Measurements from ENCODE around the gene PSMB2. TPM values are rescaled to one million over a fixed set of nuclear protein-coding genes. Genes with fewer than 3 reads are reported as not detected.

PSMB2 gene
- total and polyA plus RNA-seq, 2 experiments from 2014 or later = 29.0 to 106 TPM

- H3K4me1 ChIP-seq (ENCODE audit: insufficient read depth) = peaks cover 15% of the 10 kb centered on the region
- in situ Hi-C loops (cut with MboI) = no loop called here
- no peak for TF ChIP-seq EZH2phosphoT487 (IDR thresholded peaks at IDR 0.05; ENCODE audit: insufficient read depth, low read depth)
- TF ChIP-seq EZH2 (IDR thresholded peaks at IDR 0.05; ENCODE audit: insufficient read depth, poor library complexity, severe bottlenecking) = no peak
- H3K36me3 ChIP-seq (ENCODE audit: low read depth) = no peaks in the 10 kb centered on the region
- no peaks in the 10 kb centered on the region for H3K9me3 ChIP-seq (ENCODE audit: low read depth)
- no peak overlapping the region for H2AFZ ChIP-seq
- H3F3A ChIP-seq (ENCODE audit: insufficient read depth) = peaks cover 30% of the 10 kb centered on the region
- peak overlapping the region; percentile 9; the same call in 1 of the 2 replicates for H3K9ac ChIP-seq
- 29 to 35% methylated on average over 5 of the region's 5 CpGs for WGBS, 2 experiments (ENCODE audit: low coverage in 1 of 2, low lambda C conversion rate in 2 of 2, missing lambda C conversion rate in 2 of 2)
- peak; percentile 81 for DNase-seq
- peak overlapping the region; percentile 63 for H3K27ac ChIP-seq
- no peaks in the 10 kb centered on the region for H3K9me2 ChIP-seq (ENCODE audit: insufficient read depth)
- no peaks in the 10 kb centered on the region for H3K27me3 ChIP-seq (replicated peaks; ENCODE audit: insufficient read depth)
- no peaks in the 10 kb centered on the region for H4K20me1 ChIP-seq (ENCODE audit: insufficient read depth)
- H3K4me3 ChIP-seq = no peak overlapping the region
- H3K79me2 ChIP-seq (ENCODE audit: insufficient read depth) = no peaks in the 10 kb centered on the region
- no peak overlapping the region for H3K4me2 ChIP-seq (ENCODE audit: unreplicated experiment)
These were observed 15.0 kb upstream of the PSMB2 start for GRCh38 chr1:35656148-35656862.

- TF ChIP-seq EZH2phosphoT487 (IDR thresholded peaks at IDR 0.05; ENCODE audit: insufficient read depth, low read depth) (no peak), EZH2 (IDR thresholded peaks at IDR 0.05; ENCODE audit: insufficient read depth, poor library complexity, severe bottlenecking) (no peak)
- no peaks in the 10 kb centered on the region for H3K9me2 ChIP-seq (ENCODE audit: insufficient read depth)
- H3K27ac ChIP-seq = no peak overlapping the region
- no peak for DNase-seq
- in situ Hi-C loops (cut with MboI) = no loop called here
- WGBS, 2 experiments (ENCODE audit: low coverage in 1 of 2, low lambda C conversion rate in 2 of 2, missing lambda C conversion rate in 2 of 2) = 21 to 38% methylated on average over 1 of the region's 1 CpG
- no peaks in the 10 kb centered on the region for H3K36me3 ChIP-seq (ENCODE audit: low read depth)
- peaks cover 30% of the 10 kb centered on the region for H3F3A ChIP-seq (ENCODE audit: insufficient read depth)
- H3K4me1 ChIP-seq (ENCODE audit: insufficient read depth) = peaks cover 15% of the 10 kb centered on the region
- H3K4me2 ChIP-seq (ENCODE audit: unreplicated experiment) = no peak overlapping the region
- no peak overlapping the region for H3K9ac ChIP-seq
- no peak overlapping the region for H3K4me3 ChIP-seq
- no peaks in the 10 kb centered on the region for H4K20me1 ChIP-seq (ENCODE audit: insufficient read depth)
- H2AFZ ChIP-seq = no peak overlapping the region
- H3K27me3 ChIP-seq (replicated peaks; ENCODE audit: insufficient read depth) = no peaks in the 10 kb centered on the region
- H3K9me3 ChIP-seq (ENCODE audit: low read depth) = no peaks in the 10 kb centered on the region
- H3K79me2 ChIP-seq (ENCODE audit: insufficient read depth) = no peaks in the 10 kb centered on the region
These were observed 13.9 kb upstream of the PSMB2 start for GRCh38 chr1:35655196-35655595.

- 54 to 58% methylated on average over 3 of the region's 3 CpGs for WGBS, 2 experiments (ENCODE audit: low coverage in 1 of 2, low lambda C conversion rate in 2 of 2, missing lambda C conversion rate in 2 of 2)
- Histone ChIP-seq H4K20me1 (ENCODE audit: insufficient read depth) (no peaks in the 10 kb centered on the region), H3K4me1 (ENCODE audit: insufficient read depth) (no peaks in the 10 kb centered on the region), H3K4me2 (ENCODE audit: unreplicated experiment) (no peak overlapping the region), H3K4me3 (no peak overlapping the region), H3K9me2 (ENCODE audit: insufficient read depth) (no peaks in the 10 kb centered on the region), H3K9ac (no peak overlapping the region), H3K79me2 (ENCODE audit: insufficient read depth) (no peaks in the 10 kb centered on the region), H3K9me3 (ENCODE audit: low read depth) (no peaks in the 10 kb centered on the region), H3F3A (ENCODE audit: insufficient read depth) (peaks cover 2% of the 10 kb centered on the region), H2AFZ (no peak overlapping the region), H3K27ac (no peak overlapping the region), H3K36me3 (ENCODE audit: low read depth) (no peaks in the 10 kb centered on the region), H3K27me3 (replicated peaks; ENCODE audit: insufficient read depth) (no peaks in the 10 kb centered on the region; the same call in 1 of the 2 replicates)
- DNase-seq = no peak
- TF ChIP-seq EZH2 (IDR thresholded peaks at IDR 0.05; ENCODE audit: insufficient read depth, poor library complexity, severe bottlenecking) (no peak), EZH2phosphoT487 (IDR thresholded peaks at IDR 0.05; ENCODE audit: insufficient read depth, low read depth) (no peak)
- in situ Hi-C loops (cut with MboI) = no loop called here
These were observed 9.1 kb upstream of the PSMB2 start for GRCh38 chr1:35650416-35650815.

- no peak overlapping the region for H3K27ac ChIP-seq
- TF ChIP-seq EZH2phosphoT487 (IDR thresholded peaks at IDR 0.05; ENCODE audit: insufficient read depth, low read depth) = no peak
- no peak for TF ChIP-seq EZH2 (IDR thresholded peaks at IDR 0.05; ENCODE audit: insufficient read depth, poor library complexity, severe bottlenecking)
- no peaks in the 10 kb centered on the region for H3K9me3 ChIP-seq (ENCODE audit: low read depth)
- WGBS, 2 experiments (ENCODE audit: low coverage in 1 of 2, low lambda C conversion rate in 2 of 2, missing lambda C conversion rate in 2 of 2) = 28 to 33% methylated on average over 3 of the region's 3 CpGs
- H4K20me1 ChIP-seq (ENCODE audit: insufficient read depth) = no peaks in the 10 kb centered on the region
- peaks cover 9% of the 10 kb centered on the region for H3F3A ChIP-seq (ENCODE audit: insufficient read depth)
- no peaks in the 10 kb centered on the region for H3K36me3 ChIP-seq (ENCODE audit: low read depth)
- no peak overlapping the region for H3K4me3 ChIP-seq
- peaks cover 3% of the 10 kb centered on the region for H3K79me2 ChIP-seq (ENCODE audit: insufficient read depth)
- H3K9me2 ChIP-seq (ENCODE audit: insufficient read depth) = no peaks in the 10 kb centered on the region
- H3K4me2 ChIP-seq (ENCODE audit: unreplicated experiment) = no peak overlapping the region
- H3K4me1 ChIP-seq (ENCODE audit: insufficient read depth) = 0 out of 2 replicates have a peak, but pooled peaks cover 6% of the 10 kb centered on the region
- H2AFZ ChIP-seq = no peak overlapping the region
- DNase-seq = peak; percentile 33
- H3K9ac ChIP-seq = no peak overlapping the region
- no peaks in the 10 kb centered on the region; the same call in 1 of the 2 replicates for H3K27me3 ChIP-seq (replicated peaks; ENCODE audit: insufficient read depth)
- in situ Hi-C loops (cut with MboI) = no loop called here
These were observed 4.7 kb upstream of the PSMB2 start for GRCh38 chr1:35646043-35646442.

Data from GM23248 (cell line).